ENCODE measurements around the gene CRBN. TPM values are rescaled to one million over a fixed set of nuclear protein-coding genes. Genes with fewer than 3 reads are reported as not detected.

Gene CRBN
- total and polyA plus RNA-seq, 9 of the 15 experiments (the other 6 are each of a cell fraction or from before 2014, with no cell fraction given) = 40.8 to 331 (median 57.4) TPM

- BruUV-seq (replicated peaks) = no TSS peak
- ChIA-PET POLR2A (interaction anchor here (0.7 to 1.4 kb wide), 4 partner anchors 12 to 44 kb away, joined by 3 to 5 read pairs (median 3); no protein-coding TSS in a partner anchor), CTCF (ENCODE audit: low intra/inter-chr PET ratio) (interaction anchor here (0.5 kb wide), 1 partner anchor 1173 kb away, joined by 4 read pairs; the partner anchor contains the start of gene SETMAR)
- Histone ChIP-seq H3K36me3 (ENCODE audit: control insufficient read depth, insufficient read depth, low read length) (peaks cover 52% of the 10 kb centered on the region), H4K20me1 (replicated peaks; ENCODE audit: control insufficient read depth, insufficient read depth, low read length) (no peaks in the 10 kb centered on the region), H3K4me2 (ENCODE audit: insufficient read depth, low read length) (no peak overlapping the region; the same call in 1 of the 2 replicates), H3K4me3 (no peak overlapping the region), H3K79me2 (ENCODE audit: control insufficient read depth, insufficient read depth, low read length) (peaks cover 71% of the 10 kb centered on the region), H3K27me3 (ENCODE audit: control insufficient read depth in 2 of 2, insufficient read depth in 2 of 2, low read length in 2 of 2) (no peaks in the 10 kb centered on the region), H2AFZ (ENCODE audit: low read depth, low read length) (no peak overlapping the region), H3K9ac (ENCODE audit: insufficient read depth in 1 of 2, low read depth in 2 of 2, low read length in 2 of 2) (no peak overlapping the region), H3K9me1 (ENCODE audit: control insufficient read depth, insufficient read depth, low read length) (no peaks in the 10 kb centered on the region), H3K27ac (ENCODE audit: extremely low read depth, low read depth, low read length) (no peak overlapping the region), H3K4me1 (replicated peaks in 1 of 2; ENCODE audit: control insufficient read depth in 2 of 2, insufficient read depth in 2 of 2, low read length in 2 of 2) (peaks cover 4 to 15% of the 10 kb centered on the region in 2 experiments; a peak in 3 of 5 replicates), H3K9me3 (replicated peaks; ENCODE audit: control insufficient read depth, insufficient read depth, low read depth, low read length) (no peaks in the 10 kb centered on the region)
- FAIRE-seq = no peak
- ATAC-seq = no peak
- no peak for DNase-seq (ENCODE audit: extremely low read depth in 1 of 4, low spot score in 3 of 4)
- intact Hi-C loops (cut with micrococcal nuclease) (no loop called here), in situ Hi-C loops (cut with MboI) (no loop called here)
- 75% methylated on average over 5 of the region's 5 CpGs for WGBS (ENCODE audit: insufficient coverage, low coverage, missing lambda C conversion rate)
- no peak for TF ChIP-seq NEUROD1 (IDR thresholded peaks at IDR 0.05; ENCODE audit: borderline replicate concordance, low read depth, low read length, partially characterized antibody)
- no peak for TF ChIP-seq ZBTB7A (IDR thresholded peaks at IDR 0.05; ENCODE audit: borderline replicate concordance, control insufficient read depth, low read depth, low read length)
- TF ChIP-seq C11orf30 (IDR thresholded peaks at IDR 0.05; ENCODE audit: low read depth) = no peak
- TF ChIP-seq ZNF785 (CRISPR knock-in tag; IDR thresholded peaks at IDR 0.05) = no peak
- TF ChIP-seq JUNB (CRISPR knock-in tag; conservative IDR thresholded peaks at IDR 0.05) = no peak
- no peak for TF ChIP-seq TAF15 (IDR thresholded peaks at IDR 0.05; ENCODE audit: low read depth, low read length)
- no peak for TF ChIP-seq GTF3C2 (IDR thresholded peaks at IDR 0.05; ENCODE audit: borderline replicate concordance, extremely low read depth, insufficient read length)
- TF ChIP-seq CAMTA2 (CRISPR knock-in tag; conservative IDR thresholded peaks at IDR 0.05) = no peak
- no peak for TF ChIP-seq FOXK2 (conservative IDR thresholded peaks at IDR 0.05 in 1 of 2, IDR thresholded peaks at IDR 0.05 in 1 of 2; ENCODE audit: low read depth in 2 of 2)
- no peak for TF ChIP-seq ZNF436 (CRISPR knock-in tag; IDR thresholded peaks at IDR 0.05)
- no peak for TF ChIP-seq ZNF134 (CRISPR knock-in tag; conservative IDR thresholded peaks at IDR 0.05)
Measured at GRCh38 chr3:3129579-3129978, 49.9 kb downstream of the CRBN start.

All from K562 (cell line).